HG03442 (cell line): ENCODE measurements around the gene PAN3.

Source experiments
- ATAC-seq: cut with Tn5 transposase; IDR thresholded peaks from one replicate; pipeline ENCODE4 v1.9.1; 2021; ENCODE audit warnings: mild to moderate bottlenecking, moderate library complexity; ENCODE audit not compliant: unreplicated experiment

The PAN3 gene

DNA sequence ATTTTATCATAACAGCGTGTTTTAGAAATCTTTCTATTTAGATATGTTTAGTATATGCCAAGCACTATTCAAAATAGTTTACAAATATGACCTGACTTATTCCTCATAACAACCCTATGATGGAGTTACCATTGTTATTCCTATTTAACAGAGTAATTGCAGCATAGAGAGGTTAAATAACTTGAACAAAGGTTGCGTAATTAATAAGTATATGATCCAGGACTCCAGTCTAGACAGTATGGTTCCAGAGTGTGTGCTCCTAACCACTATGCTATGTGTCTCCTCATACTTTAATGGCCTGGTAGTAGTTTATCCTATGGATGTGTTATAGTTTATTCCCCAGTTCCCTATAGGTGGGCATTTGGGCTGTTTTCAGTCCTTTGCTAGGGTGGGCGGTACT lies 145.3 kb downstream of the PAN3 start:
- ATAC-seq, result no peak

DNA sequence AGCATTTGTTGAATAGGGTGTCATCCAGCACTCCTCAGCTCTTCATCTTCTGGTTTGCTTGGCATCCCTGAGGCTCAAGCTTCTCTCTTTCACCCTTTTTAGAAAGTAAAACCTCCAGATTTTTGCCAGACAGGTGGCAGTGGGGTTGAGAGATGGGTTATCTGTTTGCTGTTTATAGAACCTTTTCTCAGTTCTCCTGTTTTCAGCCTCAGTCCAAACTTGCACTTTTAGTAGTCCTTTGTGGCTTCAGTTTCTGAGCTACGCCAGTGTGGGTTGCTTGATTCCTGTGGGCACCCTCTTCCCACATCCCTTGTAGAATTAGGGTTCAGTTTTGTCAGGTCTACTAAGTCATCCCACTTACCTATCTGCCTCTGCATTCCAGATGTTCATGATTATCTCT lies 147.9 kb downstream of the PAN3 start:
- ATAC-seq, result peak; percentile 49

DNA sequence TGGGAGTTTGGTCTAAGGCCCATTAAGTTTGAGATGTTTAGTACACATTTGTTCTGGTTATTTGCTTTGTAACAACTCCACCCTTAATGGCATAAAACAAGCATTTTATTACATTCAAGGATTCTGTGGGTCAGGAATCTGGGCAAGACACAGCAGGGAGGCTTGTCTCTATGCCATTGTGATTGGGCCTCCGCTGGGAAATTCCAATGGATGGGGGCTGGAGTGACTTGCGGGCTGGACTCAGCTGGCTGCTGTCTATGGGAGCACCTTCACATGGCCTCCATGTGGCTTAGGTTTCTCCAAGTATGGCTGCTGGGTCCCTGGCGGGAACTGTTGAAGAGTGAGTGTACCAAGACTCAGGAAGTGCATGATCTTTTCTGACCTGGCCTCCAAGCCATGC lies 159.0 kb downstream of the PAN3 start:
- ATAC-seq, result no peak

DNA sequence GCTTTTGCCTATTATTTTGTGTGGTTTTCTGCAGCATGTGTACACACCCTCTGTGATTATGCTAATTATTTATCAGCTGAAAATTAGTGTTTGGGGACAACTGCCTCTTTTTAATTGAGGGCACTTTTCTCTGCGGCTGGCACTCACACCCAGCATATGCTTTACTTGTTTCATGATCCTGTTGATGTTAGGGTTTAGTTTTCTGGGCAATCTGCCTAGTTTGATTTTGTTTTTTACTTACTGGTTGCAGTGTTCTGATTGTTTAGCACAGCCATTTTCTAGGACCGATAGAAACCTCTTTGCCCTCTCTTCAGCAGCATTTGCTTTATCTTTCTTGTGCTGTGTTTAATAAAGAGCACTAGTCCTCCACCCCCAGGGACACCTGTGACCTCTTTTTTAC lies 161.6 kb downstream of the PAN3 start:
- ATAC-seq, result no peak

DNA sequence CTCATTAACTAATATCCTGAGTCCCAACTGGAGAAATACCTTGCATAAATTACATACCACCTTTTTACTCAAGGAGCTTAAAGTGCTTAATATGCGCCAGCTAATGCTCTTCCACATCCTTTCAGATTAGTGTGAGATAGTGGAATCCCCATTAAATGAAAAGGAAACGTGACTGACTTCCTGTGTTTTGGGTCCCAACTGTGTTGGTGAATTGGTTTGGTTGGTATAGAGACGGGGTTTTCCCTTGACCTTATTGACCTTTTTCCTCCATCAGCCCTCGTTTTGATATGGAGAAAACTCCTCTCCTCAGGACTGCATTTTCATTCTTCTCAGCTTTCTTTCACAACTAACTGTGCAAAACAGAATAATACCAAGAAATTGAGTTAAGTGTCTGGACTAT lies 163.5 kb downstream of the PAN3 start:
- ATAC-seq, result no peak

DNA sequence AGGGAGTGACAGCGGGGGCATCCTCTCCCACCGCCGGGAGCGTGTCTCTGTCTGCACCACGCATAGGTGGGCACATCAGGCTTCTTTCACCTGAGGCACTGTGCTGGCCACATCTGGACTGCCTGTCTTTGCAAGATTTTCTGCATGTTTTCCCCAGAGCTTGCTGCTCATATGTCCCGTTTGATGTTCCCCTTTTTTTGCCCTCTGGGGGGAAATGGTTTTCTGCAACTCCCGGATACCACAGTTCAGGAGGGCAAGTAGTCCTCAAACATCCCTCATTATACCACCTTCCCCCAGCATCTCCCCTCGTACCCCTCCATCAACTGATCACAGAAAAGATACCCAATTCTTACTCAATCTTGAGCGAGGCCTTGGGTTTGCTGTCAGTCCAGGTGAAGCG lies 168.0 kb downstream of the PAN3 start:
- no peak for ATAC-seq

DNA sequence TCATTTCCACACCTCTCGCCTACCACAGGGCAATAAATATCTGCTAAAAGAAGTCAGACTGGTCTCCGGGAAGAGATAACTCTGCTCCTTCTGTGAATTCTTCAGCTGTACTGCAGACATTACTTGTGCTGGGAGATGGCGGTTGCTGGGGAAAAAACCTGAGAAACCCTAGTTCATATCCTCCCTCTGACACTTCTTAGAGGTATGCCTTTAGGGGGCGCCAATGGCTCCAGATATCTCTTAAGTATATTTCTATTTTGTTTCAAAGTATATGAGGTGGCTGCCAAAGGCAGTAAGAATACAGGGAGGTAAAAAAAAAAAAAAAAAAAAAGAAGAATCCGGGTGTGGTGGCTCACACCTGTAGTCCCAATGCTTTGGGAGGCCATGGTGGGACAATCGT lies 175.2 kb downstream of the PAN3 start:
- ATAC-seq, result no peak

DNA sequence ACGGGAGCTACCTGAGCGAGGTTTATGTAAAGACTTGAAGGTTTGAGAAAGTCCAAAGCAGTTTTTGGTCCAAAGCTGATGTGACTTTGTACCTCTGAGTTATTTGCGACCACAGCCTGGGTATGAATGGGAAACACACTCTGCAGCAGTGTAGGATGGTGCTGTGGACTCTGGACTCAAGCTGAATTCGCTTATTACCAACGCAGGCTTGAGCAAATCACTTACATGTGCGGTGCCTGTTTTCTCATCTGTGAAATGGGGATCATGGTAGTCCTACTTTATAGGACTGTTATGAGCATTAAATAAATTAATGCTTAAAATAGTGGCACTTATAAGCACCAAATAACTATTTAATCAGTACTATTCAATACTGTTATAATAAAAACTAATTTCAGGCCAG lies 176.5 kb downstream of the PAN3 start:
- ATAC-seq, result no peak

DNA sequence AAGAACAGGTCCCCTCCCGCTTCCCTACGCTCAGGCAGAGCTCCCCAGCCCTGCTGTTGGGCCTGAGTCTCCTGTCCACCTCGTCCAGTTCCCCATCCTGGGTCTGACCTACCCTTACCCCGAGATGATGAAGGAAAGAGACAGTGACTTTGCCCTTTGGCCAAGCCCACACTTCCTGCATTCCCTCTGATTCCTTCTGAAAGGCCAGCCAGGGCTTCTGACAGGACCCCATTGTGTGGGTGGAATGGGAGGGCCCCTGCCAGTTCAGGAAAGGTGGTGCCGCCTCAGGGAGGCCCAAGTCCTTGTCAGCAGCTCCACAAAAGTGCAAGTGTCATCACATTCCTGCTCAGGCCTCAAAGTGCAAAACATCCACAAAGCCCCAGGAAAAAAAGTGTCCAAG lies 177.8 kb downstream of the PAN3 start:
- ATAC-seq, result no peak

DNA sequence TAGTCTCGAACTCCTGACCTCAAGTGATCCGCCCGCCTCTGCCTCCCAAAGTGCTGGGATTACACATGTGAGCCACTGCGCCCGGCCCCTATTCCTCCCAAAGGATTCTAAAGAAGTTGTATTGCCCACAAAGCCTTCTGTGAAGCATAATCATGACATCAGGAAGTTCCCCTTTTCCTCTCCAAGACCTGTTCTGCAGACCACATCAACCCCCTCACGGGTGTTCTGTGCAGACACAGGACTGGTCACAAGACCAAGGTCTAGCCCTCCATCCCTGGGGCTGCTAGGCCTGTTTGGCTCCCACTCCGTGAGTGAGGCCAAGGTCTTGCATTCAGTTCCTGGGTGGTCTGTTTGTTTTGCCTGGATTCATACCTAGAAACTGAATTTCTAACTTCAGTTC lies 178.5 kb downstream of the PAN3 start:
- ATAC-seq, result no peak

DNA sequence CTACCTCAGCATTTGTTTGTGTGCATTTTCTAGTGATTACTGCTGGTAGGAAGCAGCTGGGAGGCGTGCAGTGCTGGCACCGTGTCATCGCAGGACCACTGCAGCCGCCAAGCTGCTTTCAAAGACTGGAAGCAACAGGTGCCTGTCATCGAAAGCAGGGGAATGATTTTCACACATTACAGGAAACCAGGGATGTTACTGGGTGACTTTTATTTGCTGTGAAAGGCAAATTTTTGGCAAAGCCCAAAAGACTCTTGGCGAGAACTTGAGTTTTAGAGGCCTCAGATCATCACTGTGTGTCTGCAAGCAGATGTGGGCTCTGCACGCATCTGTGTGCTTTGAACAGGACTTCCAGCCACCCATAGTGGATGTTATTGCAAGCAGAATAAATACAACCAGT lies 180.2 kb downstream of the PAN3 start:
- ATAC-seq, result no peak

DNA sequence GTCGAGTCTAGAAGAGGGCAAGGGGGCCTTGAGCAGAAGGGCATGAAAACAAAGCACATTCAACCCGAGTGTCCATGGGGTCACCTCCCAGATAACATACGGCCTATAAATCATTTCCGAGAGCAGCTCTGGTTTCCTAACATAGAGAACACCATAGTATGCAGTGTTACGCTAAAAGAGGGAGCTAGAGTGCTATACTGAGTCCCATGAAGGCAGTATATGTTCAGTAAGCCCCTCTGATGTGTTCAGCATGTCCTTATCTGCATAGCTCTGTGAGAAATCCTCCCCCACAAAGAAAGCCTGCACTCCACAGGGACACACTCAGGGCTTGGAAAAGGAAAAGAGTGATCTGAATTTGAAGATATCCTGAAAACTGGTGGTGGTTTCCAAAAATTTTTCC lies 181.2 kb downstream of the PAN3 start:
- ATAC-seq, result no peak

DNA sequence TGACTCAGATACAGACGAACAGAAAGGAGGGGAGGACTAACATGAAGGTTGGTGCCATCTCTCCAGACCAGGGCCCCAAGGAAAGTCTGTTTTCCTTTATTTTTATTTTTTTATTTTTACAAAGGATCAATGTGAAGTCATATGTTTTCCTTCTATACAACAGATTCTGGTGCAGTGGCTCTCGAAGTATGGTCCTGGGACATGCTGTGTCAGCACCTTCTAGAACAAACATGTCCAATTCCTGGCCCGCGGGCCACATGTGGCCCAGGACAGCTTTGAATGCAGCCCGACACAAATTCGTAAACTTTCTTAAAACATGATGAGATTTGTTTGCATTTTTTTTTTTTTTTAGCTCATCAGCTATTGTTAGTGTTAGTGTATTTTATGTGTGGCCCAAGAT lies 181.9 kb downstream of the PAN3 start:
- no peak for ATAC-seq

DNA sequence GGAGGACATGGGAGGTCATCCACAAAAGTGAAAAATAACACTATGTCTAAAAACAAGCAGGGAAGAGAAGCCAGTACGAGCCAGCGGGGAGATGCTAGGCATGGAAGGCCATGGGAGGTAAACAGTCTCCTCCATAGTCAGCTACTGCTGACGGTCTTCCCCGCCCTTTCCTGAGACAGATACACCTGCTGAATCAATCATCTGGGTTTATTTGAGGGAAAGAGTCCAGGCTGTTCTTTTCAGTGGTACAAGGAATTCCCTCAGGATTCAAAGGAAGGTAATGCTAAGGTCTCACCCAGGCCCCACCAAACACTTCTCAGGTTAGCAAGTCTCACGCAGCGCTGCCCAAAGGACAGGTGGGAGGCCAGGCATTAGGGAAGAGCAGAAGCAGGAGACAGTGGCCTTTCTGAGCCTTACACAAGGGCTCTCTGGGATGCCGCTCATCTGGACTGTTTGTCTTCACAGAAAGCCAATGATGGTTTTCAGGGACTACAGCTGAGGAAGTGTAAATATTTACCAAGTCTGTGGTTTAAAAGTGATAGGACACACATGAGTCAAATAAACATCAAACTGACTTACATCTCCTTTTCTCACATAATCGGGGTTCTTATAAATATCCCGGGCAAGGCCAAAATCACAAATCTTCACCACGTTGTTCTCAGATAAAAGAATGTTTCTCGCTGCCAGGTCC lies 182.7 kb downstream of the PAN3 start:
- no peak for ATAC-seq

DNA sequence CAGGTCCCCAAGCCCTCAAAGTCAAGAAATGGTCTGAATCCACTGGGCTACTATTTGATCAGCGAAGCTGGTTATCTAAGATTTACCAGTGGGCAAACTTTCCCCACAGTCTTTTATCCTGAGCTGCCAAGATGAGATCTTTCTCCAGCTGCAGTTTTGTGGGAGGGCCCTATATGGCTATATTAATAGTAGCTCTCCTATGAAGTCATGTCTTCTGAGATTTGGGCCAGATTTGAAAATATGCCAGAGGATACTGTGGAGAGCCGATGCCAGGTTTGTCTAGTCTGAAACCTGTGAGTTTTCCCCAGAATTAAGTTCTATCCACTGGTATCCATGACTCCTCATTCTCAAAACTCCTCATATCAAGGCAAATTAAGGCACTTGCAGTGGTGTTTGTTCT lies 183.4 kb downstream of the PAN3 start:
- no peak for ATAC-seq

DNA sequence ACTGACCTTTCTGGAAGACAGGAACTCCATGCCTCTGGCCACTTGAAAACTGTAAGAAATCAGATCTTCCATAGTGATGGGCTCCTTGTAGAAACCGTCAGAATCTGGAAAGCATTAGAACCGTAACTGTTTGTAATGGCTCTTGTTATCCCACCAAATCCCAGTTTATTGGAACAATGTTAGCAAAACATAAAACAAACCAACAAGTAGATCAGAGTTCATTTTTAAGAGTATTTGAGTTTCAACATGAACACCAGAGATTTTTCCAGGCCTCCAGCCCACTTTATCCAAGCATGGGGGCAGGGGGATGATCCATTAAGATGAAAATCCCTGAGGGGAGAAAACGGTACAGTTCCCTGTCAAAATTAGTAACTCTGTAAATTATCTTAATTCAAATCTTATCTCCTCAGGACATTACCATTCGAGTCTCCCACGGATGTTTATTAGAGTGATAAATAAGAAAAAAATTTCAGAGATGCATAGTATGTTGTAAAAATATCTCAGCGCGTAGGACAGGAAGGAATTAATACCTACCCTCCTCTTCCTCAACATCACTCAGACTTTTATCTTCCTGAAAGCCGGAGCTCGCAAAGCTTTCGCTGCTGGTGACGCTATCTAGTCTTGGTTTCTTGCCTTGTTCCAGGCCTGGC lies 184.0 kb downstream of the PAN3 start:
- ATAC-seq, result no peak

DNA sequence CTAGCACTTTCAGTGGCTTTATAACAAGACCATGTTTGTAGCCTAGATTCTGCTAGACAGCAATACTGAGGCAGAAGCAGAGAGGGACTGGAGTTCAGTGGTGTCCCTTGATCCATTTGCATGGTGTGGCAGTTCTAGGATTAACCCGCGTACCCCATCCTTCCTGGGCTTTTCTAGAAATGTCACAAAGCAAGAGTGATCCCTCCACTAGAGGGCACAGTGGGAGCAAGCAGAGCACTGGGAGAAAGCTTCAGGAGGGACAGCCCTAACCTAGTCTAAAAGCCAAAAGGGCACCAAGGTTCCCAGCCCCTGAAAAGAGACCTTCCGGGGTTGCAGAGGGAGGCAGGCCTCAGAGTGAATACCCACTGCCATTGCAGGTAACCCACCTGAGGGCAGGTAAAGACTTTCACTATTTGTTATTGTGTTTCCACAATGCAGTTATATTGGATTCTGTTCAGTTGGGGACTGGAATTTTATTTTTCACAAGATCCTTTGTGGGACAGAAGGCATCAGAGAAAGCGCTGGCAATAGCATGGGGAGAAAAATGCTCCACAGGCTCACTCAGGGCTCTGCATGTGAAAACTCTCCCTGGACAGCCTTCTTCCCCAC lies 185.9 kb downstream of the PAN3 start:
- no peak for ATAC-seq

DNA sequence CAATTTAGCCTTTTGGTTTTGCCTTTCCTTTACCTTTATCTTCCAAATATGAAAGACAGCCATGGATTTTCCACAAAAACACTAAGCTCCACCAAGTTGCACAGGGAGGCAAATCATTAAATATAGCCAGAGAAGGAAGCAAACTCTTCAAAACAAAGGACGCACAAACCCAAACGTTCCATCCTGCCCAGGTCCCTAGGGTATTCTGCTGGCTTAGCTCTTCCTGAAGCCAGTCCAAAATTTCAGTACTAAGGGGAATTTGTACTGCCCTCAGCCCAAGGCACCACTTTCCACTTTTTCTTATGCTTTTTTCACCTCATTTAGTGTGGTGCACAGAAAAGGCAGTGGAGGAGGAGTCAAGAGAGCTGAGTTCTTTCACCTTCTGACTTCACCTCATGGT lies 186.7 kb downstream of the PAN3 start:
- ATAC-seq, result no peak

DNA sequence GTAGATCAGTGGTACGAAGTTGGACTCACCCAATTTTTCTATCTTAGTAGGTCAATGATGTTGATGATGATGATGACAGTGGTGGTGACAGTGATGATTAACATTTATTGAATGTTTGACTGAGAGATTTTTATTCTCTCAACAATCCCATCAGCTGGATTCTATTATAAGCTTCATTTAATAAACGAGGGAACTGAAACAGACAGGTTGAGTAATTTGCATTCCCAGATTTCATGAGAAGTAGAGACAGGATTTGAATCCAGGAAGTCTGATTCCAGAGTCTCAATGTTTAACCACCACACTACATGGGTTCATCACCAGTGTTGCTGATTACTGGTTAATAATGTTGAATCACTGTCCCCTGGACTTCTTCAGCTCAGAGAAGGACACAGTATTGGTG lies 187.7 kb downstream of the PAN3 start:
- no peak for ATAC-seq

DNA sequence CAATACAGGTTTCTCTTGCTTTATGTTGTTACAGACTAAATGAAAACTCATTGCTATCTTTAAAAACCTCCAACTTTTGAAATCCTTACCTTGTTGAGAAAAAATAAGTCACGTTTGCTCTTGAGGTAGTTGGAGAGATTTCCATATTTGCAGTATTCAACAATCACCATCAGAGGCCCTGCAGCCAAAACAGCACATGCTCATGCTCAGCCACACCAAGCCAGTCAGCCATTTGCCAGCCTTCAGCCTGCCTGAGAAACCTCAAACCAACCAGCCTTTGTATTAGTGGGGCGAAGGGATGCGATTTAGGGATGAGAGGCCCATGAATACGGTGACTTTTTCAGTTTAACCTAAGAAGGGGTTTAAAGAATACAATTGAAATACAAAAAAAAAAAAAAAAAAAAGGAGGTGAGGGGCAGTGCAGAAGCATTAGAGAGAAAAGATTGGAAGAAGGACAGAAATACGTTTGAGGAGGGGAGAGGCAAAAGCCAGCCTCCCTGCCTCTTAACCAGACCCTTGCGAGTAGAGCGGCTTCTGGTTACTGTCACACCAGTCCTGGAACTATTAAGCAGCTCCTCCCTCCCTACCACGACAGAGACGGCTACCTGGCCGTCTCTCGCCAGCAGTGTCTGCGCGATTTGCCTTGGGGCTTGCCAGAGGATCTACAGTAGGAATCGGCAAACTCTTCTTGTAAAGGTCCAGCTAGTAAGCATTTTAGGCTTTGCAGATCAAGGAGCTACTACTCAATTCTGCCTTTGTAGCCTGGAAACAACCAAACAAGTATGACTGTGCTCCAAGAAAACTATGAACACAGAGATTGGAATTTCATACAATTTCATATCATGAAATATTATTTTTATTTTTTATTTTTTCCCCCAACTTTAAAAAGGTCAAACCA lies 189.3 kb downstream of the PAN3 start:
- ATAC-seq, result no peak

DNA sequence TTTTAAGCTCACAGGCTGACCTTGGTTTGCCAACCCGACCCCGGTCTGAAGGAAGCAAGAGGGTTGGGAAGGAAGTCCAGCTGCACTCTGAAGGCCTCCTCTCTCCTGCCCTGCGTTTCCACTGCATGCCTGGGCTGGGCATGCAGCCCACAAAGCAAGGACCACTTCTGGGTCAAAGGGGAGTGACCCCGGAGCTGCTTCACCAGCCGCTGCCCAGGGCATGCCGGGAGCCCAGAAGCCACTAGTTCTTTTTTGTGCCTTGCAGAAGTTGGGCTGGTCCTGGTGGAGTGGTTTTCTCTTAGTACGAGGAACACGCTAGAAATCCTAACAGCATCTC lies 189.9 kb downstream of the PAN3 start:
- ATAC-seq, result no peak
